Measurements from ENCODE around the gene BIRC2.

Gene BIRC2

GRCh38 chr11:102389253-102389652 lies 42.2 kb downstream of the BIRC2 start:
- ATAC-seq (replicated peaks) (no peak), DNase-seq (no peak)
- H3K27me3 Mint-ChIP-seq: no peaks in the 10 kb centered on the region
- peaks cover 12 to 16% of the 10 kb centered on the region in 2 donors for H3K4me1 Mint-ChIP-seq (ENCODE audit: low read depth in 2 of 2)
- H3K9me3 Mint-ChIP-seq: no peaks in the 10 kb centered on the region
- no peak overlapping the region for H3K27ac Mint-ChIP-seq
- H3K36me3 Mint-ChIP-seq (ENCODE audit: insufficient read depth): peaks cover 23% of the 10 kb centered on the region
- H3K4me3 Mint-ChIP-seq: no peak overlapping the region

DNA sequence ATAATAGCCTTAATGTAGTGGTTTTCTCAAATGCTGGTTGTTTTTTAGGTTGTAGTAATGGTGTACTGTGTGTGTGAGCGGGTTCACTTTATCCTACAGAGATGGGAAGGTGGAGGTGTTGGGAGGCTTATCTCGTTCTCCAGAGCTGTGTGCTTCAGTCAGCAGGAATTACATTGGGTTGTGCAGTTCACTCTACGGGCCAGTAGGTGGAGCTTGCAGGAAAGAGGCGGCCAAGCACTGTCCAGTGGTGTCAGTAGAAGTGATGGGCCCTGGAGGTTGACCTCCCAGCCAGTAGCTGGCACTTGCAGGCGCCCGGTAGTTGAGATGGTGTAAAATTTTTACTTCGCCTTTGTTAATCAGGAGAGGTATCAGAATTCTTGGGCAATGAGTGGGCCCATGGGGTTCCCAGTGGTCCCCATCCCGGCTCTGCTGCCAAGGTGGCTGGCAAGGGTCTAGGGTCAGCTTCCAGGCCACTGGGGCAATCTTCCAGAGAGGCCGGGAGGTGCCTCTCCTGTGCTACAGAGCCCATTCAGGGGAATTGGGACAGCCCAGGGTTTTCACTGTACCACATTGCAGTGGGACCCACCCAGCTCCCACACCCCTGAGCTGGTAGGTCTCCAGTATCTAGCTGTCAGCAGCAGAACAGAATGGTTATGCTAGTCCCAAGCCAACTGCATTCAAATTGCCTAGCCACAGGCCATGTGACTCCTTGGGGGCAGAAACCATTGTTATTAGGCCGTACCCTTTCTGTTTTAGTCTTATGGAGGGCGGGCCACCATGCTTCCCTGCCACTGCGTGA lies 43.9 kb downstream of the BIRC2 start:
- H3K27me3 Mint-ChIP-seq: no peaks in the 10 kb centered on the region
- peak overlapping the region; percentile 31 to 66 for H3K27ac Mint-ChIP-seq
- DNase-seq (peak; percentile 48 to 54 (median 48)), ATAC-seq (replicated peaks) (peak; percentile 89)
- H3K4me1 Mint-ChIP-seq (ENCODE audit: low read depth in 2 of 2): peaks cover 12 to 16% of the 10 kb centered on the region in 2 donors
- no peaks in the 10 kb centered on the region for H3K9me3 Mint-ChIP-seq
- peaks cover 27% of the 10 kb centered on the region for H3K36me3 Mint-ChIP-seq (ENCODE audit: insufficient read depth)
- H3K4me3 Mint-ChIP-seq: no peak overlapping the region

GRCh38 chr11:102391549-102392237 lies 44.7 kb downstream of the BIRC2 start:
- Mint-ChIP-seq H3K27me3 (no peaks in the 10 kb centered on the region), H3K36me3 (ENCODE audit: insufficient read depth) (peaks cover 28% of the 10 kb centered on the region), H3K27ac (peak overlapping the region in 1 of 2 donors; percentile 77), H3K4me1 (ENCODE audit: low read depth in 2 of 2) (peaks cover 12 to 19% of the 10 kb centered on the region in 2 donors), H3K9me3 (no peaks in the 10 kb centered on the region), H3K4me3 (no peak overlapping the region)
- no peak for ATAC-seq (replicated peaks)
- no peak for DNase-seq

DNA sequence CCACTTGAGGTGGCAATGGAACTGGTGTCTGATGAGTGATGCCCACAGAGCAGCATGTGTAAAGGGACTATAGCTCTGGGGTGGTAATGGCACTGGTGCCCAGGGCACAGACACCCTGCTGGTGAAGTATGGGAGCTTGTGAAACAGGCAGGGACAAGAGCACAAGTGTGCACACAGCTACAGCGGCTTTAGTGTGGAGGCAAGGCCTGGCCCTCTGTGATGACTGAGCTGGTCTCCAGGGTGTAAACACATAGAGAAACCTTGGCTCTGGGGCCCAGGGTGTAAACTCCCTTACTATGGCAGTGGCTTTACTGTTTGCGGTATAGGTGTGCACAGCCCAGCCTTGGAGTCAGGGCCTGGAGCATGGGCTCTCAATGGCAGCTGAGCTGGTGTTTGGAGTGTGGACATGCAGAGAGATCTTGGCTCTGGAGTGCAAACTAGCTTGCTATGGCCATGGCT lies 46.3 kb downstream of the BIRC2 start:
- ATAC-seq (replicated peaks) (no peak), DNase-seq (no peak)
- peaks cover 24% of the 10 kb centered on the region for H3K36me3 Mint-ChIP-seq (ENCODE audit: insufficient read depth)
- H3K27ac Mint-ChIP-seq: peak overlapping the region; percentile 77 to 80
- H3K27me3 Mint-ChIP-seq: no peaks in the 10 kb centered on the region
- no peak overlapping the region for H3K4me3 Mint-ChIP-seq
- peaks cover 12 to 24% of the 10 kb centered on the region in 2 donors for H3K4me1 Mint-ChIP-seq (ENCODE audit: low read depth in 2 of 2)
- H3K9me3 Mint-ChIP-seq: no peaks in the 10 kb centered on the region

- Mint-ChIP-seq H3K27ac (no peak overlapping the region), H3K36me3 (ENCODE audit: insufficient read depth) (peaks cover 48% of the 10 kb centered on the region), H3K27me3 (no peaks in the 10 kb centered on the region), H3K4me1 (ENCODE audit: low read depth in 2 of 2) (peaks cover 9 to 19% of the 10 kb centered on the region in 2 donors), H3K4me3 (no peak overlapping the region), H3K9me3 (no peaks in the 10 kb centered on the region)
- ATAC-seq (replicated peaks): no peak
- no peak for DNase-seq
These were observed 48.8 kb downstream of the BIRC2 start for GRCh38 chr11:102395720-102396393.

GRCh38 chr11:102396708-102397563 lies 49.9 kb downstream of the BIRC2 start:
- DNase-seq (no peak), ATAC-seq (replicated peaks) (no peak)
- H3K36me3 Mint-ChIP-seq (ENCODE audit: insufficient read depth): peaks cover 58% of the 10 kb centered on the region
- H3K4me3 Mint-ChIP-seq: no peak overlapping the region
- peak overlapping the region in 1 of 2 donors; percentile 29 for H3K27ac Mint-ChIP-seq
- no peaks in the 10 kb centered on the region for H3K27me3 Mint-ChIP-seq
- no peaks in the 10 kb centered on the region for H3K9me3 Mint-ChIP-seq
- H3K4me1 Mint-ChIP-seq (ENCODE audit: low read depth in 2 of 2): peaks cover 10 to 21% of the 10 kb centered on the region in 2 donors

GRCh38 chr11:102398297-102398696 lies 51.3 kb downstream of the BIRC2 start:
- Mint-ChIP-seq H3K4me3 (no peak overlapping the region), H3K27me3 (no peaks in the 10 kb centered on the region), H3K27ac (no peak overlapping the region), H3K4me1 (ENCODE audit: low read depth in 2 of 2) (peaks cover 8 to 25% of the 10 kb centered on the region in 2 donors), H3K36me3 (ENCODE audit: insufficient read depth) (peaks cover 66% of the 10 kb centered on the region), H3K9me3 (no peaks in the 10 kb centered on the region)
- DNase-seq: no peak
- ATAC-seq (replicated peaks): no peak

DNA sequence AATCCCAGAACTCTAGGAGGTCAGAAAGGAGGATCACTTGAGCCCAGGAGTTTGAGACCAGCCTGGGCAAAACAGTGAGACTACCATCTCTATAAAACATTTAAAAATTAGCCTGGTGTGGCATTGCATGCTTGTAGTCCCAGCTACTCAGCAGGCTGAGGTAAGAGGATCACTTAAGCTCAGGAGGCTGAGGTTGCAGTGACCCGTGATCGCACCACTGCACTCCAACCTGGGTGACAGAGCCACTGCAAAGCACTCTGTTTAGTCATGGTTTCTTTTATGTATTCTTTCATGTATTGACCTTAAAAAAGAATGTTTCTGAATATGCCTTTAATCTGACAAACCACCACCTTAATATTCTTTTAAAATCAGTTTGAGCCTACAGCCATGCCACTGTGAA lies 52.2 kb downstream of the BIRC2 start:
- DNase-seq (no peak), ATAC-seq (replicated peaks) (no peak)
- H3K36me3 Mint-ChIP-seq (ENCODE audit: insufficient read depth): peaks cover 63% of the 10 kb centered on the region
- no peaks in the 10 kb centered on the region for H3K27me3 Mint-ChIP-seq
- no peak overlapping the region for H3K4me3 Mint-ChIP-seq
- H3K4me1 Mint-ChIP-seq (ENCODE audit: low read depth in 2 of 2): peaks cover 16 to 32% of the 10 kb centered on the region in 2 donors
- H3K27ac Mint-ChIP-seq: peak overlapping the region in 1 of 2 donors; percentile 23
- no peaks in the 10 kb centered on the region for H3K9me3 Mint-ChIP-seq

- H3K4me1 Mint-ChIP-seq (ENCODE audit: low read depth in 2 of 2): peaks cover 16 to 34% of the 10 kb centered on the region in 2 donors
- no peaks in the 10 kb centered on the region for H3K9me3 Mint-ChIP-seq
- ATAC-seq (replicated peaks): no peak
- H3K36me3 Mint-ChIP-seq (ENCODE audit: insufficient read depth): peaks cover 60% of the 10 kb centered on the region
- H3K27me3 Mint-ChIP-seq: no peaks in the 10 kb centered on the region
- DNase-seq: no peak
- no peak overlapping the region for H3K27ac Mint-ChIP-seq
- no peak overlapping the region for H3K4me3 Mint-ChIP-seq
These were observed 53.6 kb downstream of the BIRC2 start for GRCh38 chr11:102400603-102401002.

GRCh38 chr11:102401905-102402304 lies 54.9 kb downstream of the BIRC2 start:
- H3K4me3 Mint-ChIP-seq: no peak overlapping the region
- no peaks in the 10 kb centered on the region for H3K27me3 Mint-ChIP-seq
- H3K4me1 Mint-ChIP-seq (ENCODE audit: low read depth in 2 of 2): peaks cover 23 to 41% of the 10 kb centered on the region in 2 donors
- H3K27ac Mint-ChIP-seq: peak overlapping the region; percentile 22 to 79
- DNase-seq (no peak), ATAC-seq (replicated peaks) (no peak)
- H3K36me3 Mint-ChIP-seq (ENCODE audit: insufficient read depth): peaks cover 67% of the 10 kb centered on the region
- no peaks in the 10 kb centered on the region for H3K9me3 Mint-ChIP-seq

DNA sequence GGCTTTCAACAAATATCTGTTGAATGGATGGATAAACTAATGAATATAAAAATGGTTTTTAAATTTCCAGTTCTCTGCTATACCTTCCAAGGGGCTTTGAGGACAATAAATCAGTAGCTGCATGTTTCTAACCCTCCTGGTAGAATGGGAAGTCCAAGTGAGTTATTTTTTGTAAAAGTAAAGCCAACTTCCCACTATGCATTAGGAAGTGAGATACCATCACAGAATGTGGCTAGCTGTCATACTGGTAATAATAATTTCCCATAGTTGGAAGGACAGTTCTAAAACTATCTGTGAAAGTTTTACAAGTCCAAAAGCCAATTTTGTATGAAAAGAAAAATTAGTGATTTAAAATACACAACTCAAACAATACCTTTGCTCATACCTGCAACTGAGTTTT lies 55.5 kb downstream of the BIRC2 start:
- Mint-ChIP-seq H3K36me3 (ENCODE audit: insufficient read depth) (peaks cover 67% of the 10 kb centered on the region), H3K4me1 (ENCODE audit: low read depth in 2 of 2) (peaks cover 30 to 45% of the 10 kb centered on the region in 2 donors), H3K27me3 (no peaks in the 10 kb centered on the region)

GRCh38 chr11:102405501-102405900 lies 58.5 kb downstream of the BIRC2 start:
- peaks cover 57% of the 10 kb centered on the region for H3K36me3 Mint-ChIP-seq (ENCODE audit: insufficient read depth)

More for the DNA sequence above, 55.5 kb downstream of the BIRC2 start:
- H3K4me3 Mint-ChIP-seq: no peak overlapping the region
- DNase-seq (no peak), ATAC-seq (replicated peaks) (no peak)
- H3K9me3 Mint-ChIP-seq: no peaks in the 10 kb centered on the region
- peak overlapping the region; percentile 22 to 79 for H3K27ac Mint-ChIP-seq

DNA sequence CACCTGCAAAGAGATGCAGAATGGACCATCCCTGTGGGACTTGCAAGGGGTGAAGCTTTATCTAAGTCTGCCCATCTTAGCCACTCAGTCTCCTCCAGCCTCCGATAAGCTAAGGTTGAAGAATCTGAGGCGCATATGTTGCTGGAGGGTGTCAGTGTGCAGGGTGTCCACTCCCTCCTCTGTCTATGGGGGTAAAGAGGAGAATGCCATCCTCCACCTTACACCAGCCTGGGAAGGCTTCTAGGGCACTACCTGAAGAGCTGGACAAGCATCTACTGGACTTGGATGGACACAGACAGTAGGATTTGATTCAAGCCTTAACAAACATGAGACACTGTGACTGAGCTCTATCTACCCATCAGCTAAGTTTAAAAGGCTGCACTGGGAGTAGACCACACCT lies 59.1 kb downstream of the BIRC2 start:
- Mint-ChIP-seq H3K27ac (peak overlapping the region; percentile 35 to 87), H3K4me3 (no peak overlapping the region), H3K36me3 (ENCODE audit: insufficient read depth) (peaks cover 53% of the 10 kb centered on the region), H3K27me3 (no peaks in the 10 kb centered on the region), H3K4me1 (ENCODE audit: low read depth in 2 of 2) (peaks cover 35 to 64% of the 10 kb centered on the region in 2 donors), H3K9me3 (no peaks in the 10 kb centered on the region)
- no peak for ATAC-seq (replicated peaks)
- no peak for DNase-seq

More at GRCh38 chr11:102405501-102405900, 58.5 kb downstream of the BIRC2 start:
- DNase-seq: no peak
- Mint-ChIP-seq H3K4me1 (ENCODE audit: low read depth in 2 of 2) (peaks cover 34 to 62% of the 10 kb centered on the region in 2 donors), H3K27ac (peak overlapping the region; percentile 35 to 65), H3K4me3 (no peak overlapping the region), H3K9me3 (no peaks in the 10 kb centered on the region), H3K27me3 (no peaks in the 10 kb centered on the region)
- no peak for ATAC-seq (replicated peaks)

Measured in effector memory CD8-positive, alpha-beta T cell (primary cell).